ENCODE measurements around the gene TMEM164. TPM values are rescaled to one million over a fixed set of nuclear protein-coding genes. Genes with fewer than 3 reads are reported as not detected.
A peak's percentile ranks its signal among the peaks of the same experiment; 100 is the strongest.

TMEM164 gene
- total and polyA plus RNA-seq, 2 donors (not counting 1 experiment from before 2014, with no cell fraction given) = 5.7 to 10.2 TPM

DNA sequence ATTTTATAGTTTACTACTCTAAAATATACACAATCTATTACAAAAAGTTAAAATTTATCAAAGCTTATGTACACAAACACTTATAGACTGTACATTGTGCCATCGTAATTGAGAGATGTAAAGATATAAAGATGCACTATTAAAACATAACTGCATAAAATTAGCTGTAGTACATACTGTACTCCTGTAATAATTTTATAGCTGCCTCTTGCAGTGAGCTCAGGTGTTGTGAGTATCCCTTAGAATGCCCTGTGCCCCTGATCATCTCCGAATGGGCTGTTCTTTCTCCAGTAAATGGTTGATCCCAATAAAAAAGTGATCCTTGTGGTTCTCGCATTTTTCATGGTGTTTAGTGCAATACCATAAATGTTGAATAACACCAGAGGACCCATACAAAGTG, 101.2 kb downstream of the TMEM164 start:
- H3K4me3 ChIP-seq (replicated peaks in 1 of 4; ENCODE audit: control extremely low read depth in 1 of 4, insufficient read depth in 1 of 4, low read depth in 3 of 4, low read length in 4 of 4) = no peak overlapping the region
- H3K4me1 ChIP-seq (ENCODE audit: control insufficient read depth, extremely low read depth, insufficient read depth, low read length) = no peaks in the 10 kb centered on the region
- H3K9ac ChIP-seq (ENCODE audit: insufficient read depth, low read length) = no peak overlapping the region
- no peaks in the 10 kb centered on the region for H3K27me3 ChIP-seq (ENCODE audit: control insufficient read depth, insufficient read depth, low read length)
- H3K36me3 ChIP-seq (ENCODE audit: control insufficient read depth, insufficient read depth, low read length) = no peaks in the 10 kb centered on the region
- H3K79me2 ChIP-seq (ENCODE audit: control insufficient read depth, insufficient read depth, low read length) = no peaks in the 10 kb centered on the region
- H3K9me3 ChIP-seq (ENCODE audit: control insufficient read depth, insufficient read depth, low read depth, low read length) = no peaks in the 10 kb centered on the region
- no peaks in the 10 kb centered on the region for H4K20me1 ChIP-seq (ENCODE audit: control insufficient read depth, extremely low read depth, insufficient read depth, low read length)
- H3K4me2 ChIP-seq (ENCODE audit: extremely low read depth, insufficient read depth, low read length) = no peak overlapping the region
- H2AFZ ChIP-seq (ENCODE audit: low read length) = no peak overlapping the region
- no peak for DNase-seq (ENCODE audit: low read depth in 2 of 2)
- H3K27ac ChIP-seq (ENCODE audit: insufficient read depth, low read length) = no peak overlapping the region
- no peak for TF ChIP-seq EZH2 (IDR thresholded peaks at IDR 0.05; ENCODE audit: low read length, missing control alignments)
- TF ChIP-seq CTCF (conservative IDR thresholded peaks at IDR 0.05 in 1 of 2, IDR thresholded peaks at IDR 0.05 in 1 of 2; ENCODE audit: low read depth in 1 of 2, low read length in 2 of 2) = no peak

DNA sequence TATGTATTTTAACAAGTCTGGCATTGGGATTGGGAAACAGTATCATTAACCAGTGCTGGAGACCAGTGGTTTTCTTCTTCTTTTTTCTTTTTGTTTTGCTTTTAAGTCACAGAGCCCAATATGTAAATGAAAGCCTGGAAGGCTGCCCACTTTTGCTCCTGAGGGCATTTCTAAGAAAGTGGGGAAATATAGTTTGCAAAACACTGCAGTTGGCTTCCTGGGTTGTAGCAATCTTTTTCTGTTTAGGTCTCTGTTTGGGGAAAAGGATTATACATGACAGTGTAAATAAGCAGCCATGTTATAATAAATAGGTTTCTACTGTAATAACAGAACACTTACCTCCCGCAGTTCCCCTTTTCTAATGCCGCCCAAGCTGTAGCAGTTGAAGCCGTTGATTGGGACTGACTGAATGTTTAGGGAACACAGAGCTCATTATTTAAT, 105.5 kb downstream of the TMEM164 start:
- Histone ChIP-seq H4K20me1 (ENCODE audit: control insufficient read depth, extremely low read depth, insufficient read depth, low read length) (no peaks in the 10 kb centered on the region), H3K4me1 (ENCODE audit: control insufficient read depth, extremely low read depth, insufficient read depth, low read length) (no peaks in the 10 kb centered on the region), H3K9me3 (ENCODE audit: control insufficient read depth, insufficient read depth, low read depth, low read length) (no peaks in the 10 kb centered on the region), H3K36me3 (ENCODE audit: control insufficient read depth, insufficient read depth, low read length) (no peaks in the 10 kb centered on the region), H3K27me3 (ENCODE audit: control insufficient read depth, insufficient read depth, low read length) (no peaks in the 10 kb centered on the region), H2AFZ (ENCODE audit: low read length) (no peak overlapping the region), H3K9ac (ENCODE audit: insufficient read depth, low read length) (no peak overlapping the region), H3K79me2 (ENCODE audit: control insufficient read depth, insufficient read depth, low read length) (no peaks in the 10 kb centered on the region), H3K4me3 (replicated peaks in 1 of 4; ENCODE audit: control extremely low read depth in 1 of 4, insufficient read depth in 1 of 4, low read depth in 3 of 4, low read length in 4 of 4) (no peak overlapping the region), H3K4me2 (ENCODE audit: extremely low read depth, insufficient read depth, low read length) (no peak overlapping the region), H3K27ac (ENCODE audit: insufficient read depth, low read length) (no peak overlapping the region)
- TF ChIP-seq CTCF (conservative IDR thresholded peaks at IDR 0.05 in 1 of 2, IDR thresholded peaks at IDR 0.05 in 1 of 2; ENCODE audit: low read depth in 1 of 2, low read length in 2 of 2) = no peak
- no peak for TF ChIP-seq EZH2 (IDR thresholded peaks at IDR 0.05; ENCODE audit: low read length, missing control alignments)
- peak in 1 of 2 donors; percentile 70 for DNase-seq (ENCODE audit: low read depth in 2 of 2)

- Histone ChIP-seq H3K9me3 (ENCODE audit: control insufficient read depth, insufficient read depth, low read depth, low read length) (no peaks in the 10 kb centered on the region), H2AFZ (ENCODE audit: low read length) (no peak overlapping the region), H3K9ac (ENCODE audit: insufficient read depth, low read length) (no peak overlapping the region), H3K4me2 (ENCODE audit: extremely low read depth, insufficient read depth, low read length) (no peak overlapping the region), H3K27ac (ENCODE audit: insufficient read depth, low read length) (no peak overlapping the region), H3K79me2 (ENCODE audit: control insufficient read depth, insufficient read depth, low read length) (no peaks in the 10 kb centered on the region), H4K20me1 (ENCODE audit: control insufficient read depth, extremely low read depth, insufficient read depth, low read length) (no peaks in the 10 kb centered on the region), H3K27me3 (ENCODE audit: control insufficient read depth, insufficient read depth, low read length) (no peaks in the 10 kb centered on the region), H3K4me1 (ENCODE audit: control insufficient read depth, extremely low read depth, insufficient read depth, low read length) (no peaks in the 10 kb centered on the region), H3K36me3 (ENCODE audit: control insufficient read depth, insufficient read depth, low read length) (no peaks in the 10 kb centered on the region), H3K4me3 (replicated peaks in 1 of 4; ENCODE audit: control extremely low read depth in 1 of 4, insufficient read depth in 1 of 4, low read depth in 3 of 4, low read length in 4 of 4) (no peak overlapping the region)
- no peak for DNase-seq (ENCODE audit: low read depth in 2 of 2)
- no peak for TF ChIP-seq EZH2 (IDR thresholded peaks at IDR 0.05; ENCODE audit: low read length, missing control alignments)
- no peak for TF ChIP-seq CTCF (conservative IDR thresholded peaks at IDR 0.05 in 1 of 2, IDR thresholded peaks at IDR 0.05 in 1 of 2; ENCODE audit: low read depth in 1 of 2, low read length in 2 of 2)
These were observed 111.4 kb downstream of the TMEM164 start for GRCh38 chrX:110114260-110114776.
